ENCODE data around the gene GMPPB.
"Not testable (repeated sequence)": the region's sequence is repeated elsewhere in the genome, so short reads cannot be mapped to it uniquely, and the experiment has no call there.

The GMPPB gene

DNA sequence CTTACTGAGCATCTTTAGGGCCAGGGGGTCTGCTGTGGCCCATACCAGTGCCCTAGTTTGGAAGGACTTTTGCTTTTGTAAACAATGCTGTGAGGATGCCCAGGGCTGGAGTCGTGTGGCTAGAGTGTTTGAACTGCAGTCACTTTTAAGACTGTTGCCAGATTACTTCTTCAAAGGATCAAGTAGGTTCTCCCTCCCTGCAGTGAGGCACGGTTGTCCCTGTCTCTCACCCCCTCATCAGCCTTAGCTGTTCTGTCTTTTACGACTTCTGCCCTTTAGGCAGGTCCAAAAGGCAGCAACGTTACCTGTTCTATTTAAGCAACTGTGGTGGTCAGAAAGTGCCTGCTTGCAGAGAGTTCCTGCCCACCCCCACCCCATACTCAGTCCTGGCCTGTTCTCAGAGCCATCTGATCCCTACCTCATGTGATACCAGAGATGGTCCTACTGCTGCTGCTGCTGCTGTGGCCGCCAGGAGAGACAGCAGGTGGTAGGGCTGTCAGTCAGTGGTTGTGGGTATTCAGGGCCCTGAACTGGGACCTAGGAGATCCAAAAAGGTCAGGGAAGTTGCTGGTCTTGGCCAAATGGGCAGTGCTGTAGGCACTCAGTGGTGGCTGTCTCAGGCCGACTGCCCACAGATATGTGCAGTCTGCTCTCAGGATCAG, 29.2 kb downstream of the GMPPB start:
- DNase-seq = not testable (repeated sequence)

DNA sequence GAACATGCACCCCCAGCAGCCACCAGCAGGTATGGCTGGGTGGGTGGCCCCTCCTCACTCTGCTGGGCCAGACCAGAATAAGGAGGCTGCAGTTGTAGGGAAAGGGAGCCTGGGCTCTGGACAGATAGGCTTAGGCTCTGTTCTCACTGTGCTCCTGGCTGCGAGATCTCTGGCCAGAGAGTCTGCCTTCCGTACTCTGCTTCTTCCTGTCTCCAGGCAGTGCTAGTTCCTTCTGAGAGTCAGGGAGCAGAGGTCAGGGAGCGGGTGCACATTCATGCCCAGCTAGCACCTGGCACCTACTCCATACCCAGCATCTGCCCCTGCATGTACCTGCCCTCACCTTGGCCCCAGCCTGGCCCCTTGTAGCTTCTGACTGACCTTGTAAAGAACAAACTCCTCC, 32.3 kb downstream of the GMPPB start:
- not testable (repeated sequence) for DNase-seq

DNA sequence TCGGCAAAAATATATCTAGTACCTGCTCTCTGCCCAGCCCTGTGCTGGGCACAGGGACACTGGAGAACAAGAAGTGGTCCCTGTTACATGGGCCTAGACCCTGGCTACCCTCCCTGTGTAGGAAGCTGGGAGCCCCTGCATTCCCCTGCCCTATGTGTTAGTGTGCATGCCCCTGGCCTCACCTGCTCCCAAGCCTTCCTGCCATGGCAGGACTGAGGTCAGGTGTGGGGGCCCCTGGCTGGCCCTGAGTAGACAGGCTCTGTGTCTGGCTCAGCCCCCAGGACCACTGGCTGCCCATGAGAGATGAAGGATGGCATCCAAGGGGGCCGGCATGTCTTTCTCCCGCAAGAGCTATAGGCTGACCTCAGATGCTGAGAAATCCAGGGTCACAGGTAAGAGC, 32.9 kb downstream of the GMPPB start:
- not testable (repeated sequence) for DNase-seq

DNA sequence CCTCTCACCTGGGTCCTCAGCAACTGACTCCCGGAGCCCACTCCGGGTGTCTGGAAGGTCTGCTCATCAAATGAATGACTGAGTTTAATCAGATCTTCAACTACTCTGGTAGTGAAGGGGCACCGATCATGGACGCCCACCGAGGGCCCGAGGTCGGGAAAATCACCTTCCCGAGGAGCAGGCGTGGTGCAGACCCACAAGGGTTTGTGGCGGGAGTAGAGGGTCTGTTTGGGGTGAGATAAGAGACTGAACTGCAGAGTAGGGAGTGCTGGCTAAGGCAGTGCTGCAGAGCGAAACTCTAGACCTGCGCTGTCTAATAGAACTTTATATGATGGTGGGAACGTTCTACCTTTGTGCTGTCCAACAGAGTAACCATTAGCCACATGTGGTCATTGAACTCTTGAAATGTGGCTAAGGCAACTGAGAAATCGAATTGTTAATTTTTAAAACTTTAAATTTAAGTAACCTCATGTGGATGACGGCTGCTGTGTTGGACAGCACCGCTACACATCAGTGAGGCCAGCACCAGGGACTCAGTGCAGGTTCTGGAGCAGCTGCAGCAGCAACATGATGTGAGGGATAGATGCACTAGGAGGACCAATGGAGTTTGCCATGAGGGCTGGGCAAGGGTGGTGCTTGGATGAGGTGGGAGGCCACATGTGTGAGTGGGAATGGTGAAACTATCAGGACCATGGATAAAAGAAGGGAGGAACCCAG, 33.7 kb downstream of the GMPPB start:
- not testable (repeated sequence) for DNase-seq

GRCh38 chr3:49689046-49689907, 34.5 kb downstream of the GMPPB start, which contains the start of the genes MST1 and RNF123:
Gene MST1, minus strand, starts transcription at chr3:49689474. Its CDS starts 783 bp downstream, at chr3:49688691.
Gene RNF123, plus strand, starts transcription at chr3:49689557. Its CDS starts 1,609 bp downstream, at chr3:49691166.
- DNase-seq = no peak

DNA sequence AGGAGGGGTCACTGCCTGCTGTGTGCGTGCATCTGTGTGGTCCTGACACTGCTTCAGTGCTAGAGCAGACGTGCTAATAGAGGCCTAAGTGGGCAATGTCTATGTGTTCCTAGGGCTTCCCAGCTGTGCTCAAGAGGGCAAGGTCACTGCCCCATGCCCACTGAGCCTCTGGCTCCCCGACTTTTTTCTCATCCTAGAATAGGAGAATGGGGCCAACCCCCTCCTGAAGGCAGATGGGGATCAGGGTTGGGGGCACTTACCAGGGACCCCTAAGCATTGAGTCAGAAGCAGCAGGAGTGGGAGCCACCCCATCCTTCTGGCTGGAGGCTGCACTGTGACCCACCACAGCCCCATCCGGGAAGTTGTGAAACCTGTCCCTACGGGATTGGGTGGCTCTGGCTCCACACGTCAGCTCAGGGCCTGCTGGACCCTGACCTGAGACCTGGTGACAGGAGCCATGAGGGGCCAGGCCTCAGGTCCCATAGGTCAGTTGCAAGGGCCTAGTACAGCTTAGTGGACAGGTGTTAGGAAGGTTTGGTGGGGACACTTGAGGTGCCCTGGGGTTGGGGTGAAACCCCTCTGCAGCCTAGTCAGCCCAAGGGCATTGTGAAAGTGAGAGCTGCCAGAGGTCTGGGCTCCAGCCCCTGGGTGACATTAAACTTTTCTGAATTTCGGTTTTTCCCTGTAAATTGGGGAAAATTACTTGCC, 35.3 kb downstream of the GMPPB start:
- not testable (repeated sequence) for DNase-seq

DNA sequence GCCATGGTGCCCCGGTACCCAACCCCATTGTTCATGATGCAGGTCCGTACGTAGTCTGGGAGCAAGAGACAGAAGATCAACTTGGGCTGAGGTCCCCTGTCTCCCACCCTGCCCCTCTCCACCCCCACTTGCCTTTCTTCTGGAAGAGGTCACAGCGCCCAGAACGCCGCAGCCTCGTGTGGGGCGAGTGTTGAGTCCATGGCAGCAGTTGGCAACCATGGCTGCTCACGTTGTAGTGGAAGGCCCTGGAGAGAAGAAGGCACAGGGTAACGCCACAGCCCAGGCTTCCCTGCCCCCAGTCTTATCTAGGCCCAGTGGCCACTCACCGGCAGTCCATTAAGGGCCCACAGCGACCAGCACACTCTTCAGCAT, 36.3 kb downstream of the GMPPB start:
- DNase-seq = not testable (repeated sequence)

GRCh38 chr3:49686769-49687423, 36.9 kb downstream of the GMPPB start:
- not testable (repeated sequence) for DNase-seq

GRCh38 chr3:49686346-49686745, 37.4 kb downstream of the GMPPB start:
- DNase-seq = not testable (repeated sequence)

- DNase-seq = not testable (repeated sequence)
Observed at GRCh38 chr3:49685846-49686245, 37.9 kb downstream of the GMPPB start.

GRCh38 chr3:49685103-49685502, 38.6 kb downstream of the GMPPB start:
- DNase-seq = not testable (repeated sequence)

- DNase-seq = not testable (repeated sequence)
Observed at GRCh38 chr3:49684453-49684852, 39.3 kb downstream of the GMPPB start.

GRCh38 chr3:49683162-49683561, 40.6 kb downstream of the GMPPB start:
- DNase-seq = no peak

- DNase-seq = no peak
Observed at GRCh38 chr3:49681543-49681942, 42.2 kb downstream of the GMPPB start.

DNA sequence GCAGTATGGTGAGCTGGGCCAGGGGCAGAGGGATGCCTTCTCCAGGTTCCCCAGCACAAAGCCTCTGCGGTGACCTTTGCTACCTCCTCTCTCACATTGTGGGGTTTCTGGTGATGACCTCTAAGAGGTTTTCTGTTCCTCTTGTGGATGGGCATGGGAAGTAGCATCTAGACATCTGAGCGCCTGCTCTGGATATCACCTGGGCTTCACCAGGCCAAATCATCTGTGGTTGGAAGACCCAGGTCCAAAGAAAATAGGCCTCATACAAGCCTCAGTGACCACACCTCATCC, 42.6 kb downstream of the GMPPB start:
- no peak for DNase-seq

DNA sequence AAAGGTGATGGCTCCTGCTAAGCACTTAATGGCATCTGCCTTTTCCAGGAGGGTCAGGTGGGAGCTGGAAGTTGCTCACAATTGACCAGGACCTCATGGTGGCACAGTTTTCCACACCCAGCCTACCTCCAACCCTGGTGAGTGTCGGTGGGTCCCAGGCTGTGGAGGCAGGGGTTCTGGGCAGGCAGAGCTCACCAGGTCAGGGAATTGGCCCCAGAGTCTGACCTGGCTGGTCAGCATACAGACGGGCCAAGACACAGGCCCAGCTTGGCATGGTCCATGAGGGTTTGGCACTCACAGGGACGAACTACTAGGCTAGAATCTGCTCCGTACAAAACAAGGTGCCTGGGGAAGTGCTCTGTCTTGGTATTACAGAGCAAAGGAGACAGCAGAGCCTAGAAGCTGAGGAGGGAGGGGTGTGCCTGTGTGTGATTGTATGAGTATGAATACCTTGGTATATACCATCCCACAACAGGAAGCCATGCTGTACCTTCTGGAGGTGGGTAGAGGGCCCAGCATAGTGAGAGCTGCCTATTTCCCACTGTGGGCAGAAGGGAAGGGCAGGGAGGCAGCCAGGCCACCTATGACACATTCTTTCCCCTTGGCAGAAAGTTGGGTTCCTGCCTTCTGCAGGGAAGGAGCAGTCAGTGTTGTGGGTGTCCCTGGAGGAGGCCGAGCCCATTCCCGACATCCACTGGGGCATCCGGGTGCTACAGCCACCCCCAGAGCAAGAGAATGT, 43.1 kb downstream of the GMPPB start:
- DNase-seq = no peak

DNA sequence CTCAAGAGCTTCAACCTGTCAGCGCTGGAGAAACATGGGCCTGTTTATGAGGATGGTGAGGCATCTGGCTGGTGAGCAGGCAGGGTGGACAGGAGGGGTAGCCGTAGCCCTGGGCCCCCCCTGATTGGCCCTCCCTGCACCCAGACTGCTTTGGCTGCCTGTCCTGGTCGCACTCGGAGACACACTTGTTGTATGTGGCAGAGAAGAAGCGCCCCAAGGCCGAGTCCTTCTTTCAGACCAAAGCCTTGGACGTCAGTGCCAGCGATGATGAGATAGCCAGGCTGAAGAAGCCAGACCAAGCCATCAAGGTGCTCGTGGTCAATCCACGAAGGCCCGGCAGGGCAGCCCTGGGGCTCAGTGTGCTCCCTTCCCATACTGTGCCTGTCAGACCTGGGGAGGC, 47.8 kb downstream of the GMPPB start:
- DNase-seq = no peak

GRCh38 chr3:49674497-49674983, 49.2 kb downstream of the GMPPB start:
- DNase-seq = no peak

DNA sequence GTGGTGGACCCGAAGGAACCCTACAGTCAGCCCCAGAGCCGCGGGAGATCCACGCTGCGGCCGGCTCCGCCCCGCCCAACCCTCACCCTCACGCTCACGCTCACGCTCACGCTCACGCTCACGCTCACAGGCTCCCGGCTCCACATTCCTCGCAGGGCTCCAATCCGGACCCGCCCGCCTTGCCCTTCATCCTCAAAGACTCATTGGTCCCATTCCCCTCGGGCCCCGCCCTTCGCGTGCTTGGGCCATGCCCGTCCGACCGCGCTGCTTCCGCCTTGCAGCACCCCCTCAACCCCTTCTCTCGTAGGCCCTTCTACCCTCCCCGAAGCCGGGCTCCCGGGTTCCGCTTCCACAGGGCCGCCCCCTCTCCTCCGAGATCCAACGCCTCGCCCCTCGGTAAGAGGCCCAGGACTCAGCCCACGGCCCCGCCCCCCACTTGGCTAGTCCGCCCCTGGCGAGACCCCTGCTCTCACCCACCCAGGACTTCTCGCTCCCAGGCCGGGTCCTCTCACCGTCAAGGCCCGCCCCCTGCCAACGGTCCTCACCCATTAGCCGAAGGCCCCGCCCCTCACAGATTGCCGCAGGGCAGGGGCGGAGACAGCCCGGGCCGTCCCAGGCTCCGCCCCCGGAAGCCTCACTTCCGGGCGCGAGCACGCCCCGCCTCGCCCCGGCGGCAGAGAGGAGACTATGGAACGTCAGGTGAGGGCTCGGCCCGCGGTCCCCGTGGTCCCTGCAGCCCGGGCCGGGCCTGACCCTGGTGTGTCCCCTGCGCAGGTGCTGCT, 49.8 kb downstream of the GMPPB start, which contains the start of gene APEH:
Gene APEH (plus strand): TSS at position 637 of the 782 bp plus-strand sequence. CDS start 51 bp downstream, at position 688.
- DNase-seq = no peak
